WTC11 (cell line): Measurements from ENCODE around the gene SAMMSON. TPM values are rescaled to one million over a fixed set of nuclear protein-coding genes. Genes with fewer than 3 reads are reported as not detected.
A peak's percentile ranks its signal among the peaks of the same experiment; 100 is the strongest.

Experiments used
- ATAC-seq: fragments of 200-7000 bp; cut with Tn5 transposase; 2 replicates; pipeline ENCODE4 v1.10.0; 2021; ENCODE audit warnings: mild to moderate bottlenecking, moderate library complexity
- CTCF ChIA-PET: fragments of 300-600 bp; sonication (Branson Sonifier 250); formaldehyde crosslinking; loops from one replicate; lab custom pipeline; 2021; ENCODE audit warnings: antibody characterized with exemption; lab: Charles Lee
- POLR2A ChIA-PET: fragments of 350-600 bp; sonication (Branson Sonifier 250); formaldehyde crosslinking; loops from one replicate; lab custom pipeline; 2021; ENCODE audit warnings: antibody characterized with exemption; lab: Charles Lee
- DNase-seq: peaks from one replicate; pipeline ENCODE4 v3.0.0; 2021; ENCODE audit warnings: low spot score
- H3K27ac Mint-ChIP-seq: 2 replicates; pipeline ENCODE4 v1.8.0; 2021; ENCODE audit warnings: mixed read lengths
- H3K27me3 Mint-ChIP-seq: 2 replicates; pipeline ENCODE4 v1.8.0; 2021; ENCODE audit warnings: low read depth, mild to moderate bottlenecking, moderate library complexity, mixed read lengths
- H3K36me3 Mint-ChIP-seq: 2 replicates; pipeline ENCODE4 v1.8.0; 2021; ENCODE audit warnings: mixed read lengths
- H3K4me1 Mint-ChIP-seq: 2 replicates; pipeline ENCODE4 v1.8.0; 2022; ENCODE audit warnings: mixed read lengths
- H3K4me3 Mint-ChIP-seq: 2 replicates; pipeline ENCODE4 v1.8.0; 2021; ENCODE audit warnings: mild to moderate bottlenecking, moderate library complexity, mixed read lengths
- H3K9me3 Mint-ChIP-seq: 2 replicates; pipeline ENCODE4 v1.8.0; 2021; ENCODE audit warnings: mixed read lengths
- ARID4B ChIP-seq: sonication (generic); formaldehyde crosslinking; IDR thresholded peaks from 2 replicates; pipeline ENCODE4 v1.8.0; 2023; ENCODE audit warnings: missing genetic modification reagents, mild to moderate bottlenecking, borderline replicate concordance
- CBFB ChIP-seq: sonication (generic); formaldehyde crosslinking; IDR thresholded peaks from 2 replicates; pipeline ENCODE4 v1.8.1; 2022; ENCODE audit warnings: mild to moderate bottlenecking, low read depth, missing genetic modification reagents
- CTCF ChIP-seq: fragments of 200-600 bp; IDR thresholded peaks from 2 replicates; pipeline ENCODE4 v1.8.0; 2022; ENCODE audit warnings: antibody characterized with exemption
- E2F5 ChIP-seq: sonication (generic); formaldehyde crosslinking; IDR thresholded peaks from 2 replicates; pipeline ENCODE4 v1.8.1; 2022; ENCODE audit warnings: mild to moderate bottlenecking, moderate library complexity, missing genetic modification reagents
- EMX1 ChIP-seq: fragments of 250-450 bp; sonication (Bioruptor Pico); IDR thresholded peaks from 2 replicates; pipeline ENCODE4 v1.8.0; 2021; ENCODE audit warnings: mild to moderate bottlenecking
- FOXP4 ChIP-seq: sonication (generic); formaldehyde crosslinking; IDR thresholded peaks from 2 replicates; pipeline ENCODE4 v1.8.0; 2022; ENCODE audit warnings: mild to moderate bottlenecking, missing genetic modification reagents
- IRF2 ChIP-seq: sonication (generic); formaldehyde crosslinking; IDR thresholded peaks from 2 replicates; pipeline ENCODE4 v1.8.0; 2022; ENCODE audit warnings: low read depth, missing genetic modification reagents, borderline replicate concordance
- JUN ChIP-seq: sonication (generic); formaldehyde crosslinking; IDR thresholded peaks from 2 replicates; pipeline ENCODE4 v1.8.0; 2023; ENCODE audit warnings: mild to moderate bottlenecking, missing genetic modification reagents
- MXD4 ChIP-seq: fragments of 250-450 bp; sonication (Bioruptor Pico); IDR thresholded peaks from 2 replicates; pipeline ENCODE4 v1.8.0; 2021; ENCODE audit warnings: mild to moderate bottlenecking, moderate library complexity, borderline replicate concordance
- NFATC4 ChIP-seq: fragments of 250-450 bp; sonication (Bioruptor Pico); IDR thresholded peaks from 2 replicates; pipeline ENCODE4 v1.9.0; 2021; ENCODE audit warnings: mild to moderate bottlenecking
- NR3C1 ChIP-seq: sonication (generic); formaldehyde crosslinking; conservative IDR thresholded peaks from 2 replicates; pipeline ENCODE4 v1.8.1; 2023; ENCODE audit warnings: low read depth, mild to moderate bottlenecking, missing genetic modification reagents
- RELA ChIP-seq: sonication (generic); formaldehyde crosslinking; IDR thresholded peaks from 2 replicates; pipeline ENCODE4 v1.8.1; 2022; ENCODE audit warnings: missing genetic modification reagents, mild to moderate bottlenecking, borderline replicate concordance
- RORB ChIP-seq: fragments of 250-450 bp; sonication (Bioruptor Pico); IDR thresholded peaks from 2 replicates; pipeline ENCODE4 v1.9.0; 2021; ENCODE audit warnings: mild to moderate bottlenecking
- SMAD4 ChIP-seq: sonication (generic); formaldehyde crosslinking; IDR thresholded peaks from 2 replicates; pipeline ENCODE4 v1.8.0; 2022; ENCODE audit warnings: mild to moderate bottlenecking, missing genetic modification reagents
- TP53 ChIP-seq: sonication (generic); formaldehyde crosslinking; IDR thresholded peaks from 2 replicates; pipeline ENCODE4 v1.8.1; 2023; ENCODE audit warnings: mild to moderate bottlenecking, missing genetic modification reagents
- ZNF121 ChIP-seq: sonication (generic); formaldehyde crosslinking; IDR thresholded peaks from 2 replicates; pipeline ENCODE4 v1.8.0; 2023; ENCODE audit warnings: missing genetic modification reagents
- ZNF281 ChIP-seq: sonication (generic); formaldehyde crosslinking; IDR thresholded peaks from 2 replicates; pipeline ENCODE4 v1.8.0; 2023; ENCODE audit warnings: mild to moderate bottlenecking, missing genetic modification reagents
- ZNF396 ChIP-seq: fragments of 250-450 bp; sonication (Bioruptor Pico); IDR thresholded peaks from 2 replicates; pipeline ENCODE4 v1.8.0; 2021; ENCODE audit warnings: mild to moderate bottlenecking, moderate library complexity, borderline replicate concordance
- ZNF416 ChIP-seq: fragments of 250-450 bp; sonication (Bioruptor Pico); IDR thresholded peaks from 2 replicates; pipeline ENCODE4 v1.9.0; 2021; ENCODE audit warnings: mild to moderate bottlenecking, inconsistent platforms
- total RNA-seq: library from RNA; stranded (reverse); gene quantifications from 3 replicates; pipeline ENCODE4 v1.2.3, GENCODE V29; 2021

Gene SAMMSON
- total RNA-seq, 1 experiment from 2014 or later = 0.13 TPM

GRCh38 chr3:70097084-70097483 is 97.6 kb downstream of the SAMMSON start (continued):
- no peak for TF ChIP-seq ARID4B (CRISPR knock-in tag)
- no peak for TF ChIP-seq MXD4 (CRISPR knock-in tag)
- TF ChIP-seq E2F5 = no peak
- TF ChIP-seq CBFB (CRISPR knock-in tag) = no peak
- TF ChIP-seq EMX1 (CRISPR knock-in tag) = no peak

- Mint-ChIP-seq H3K27me3 (no peaks in the 10 kb centered on the region; the same call in 1 of the 2 replicates), H3K27ac (no peak overlapping the region), H3K4me1 (peaks cover 11% of the 10 kb centered on the region), H3K4me3 (no peak overlapping the region), H3K9me3 (no peaks in the 10 kb centered on the region), H3K36me3 (no peaks in the 10 kb centered on the region)
- ChIA-PET CTCF (interaction anchor here (0.5 to 3.3 kb wide), 21 partner anchors 10 to 914 kb away, joined by 3 to 22 read pairs (median 3); partner anchors contain the start of gene MDFIC2), POLR2A (no interaction called here)
- ATAC-seq = peak; percentile 88
- no peak for TF ChIP-seq ZNF416 (CRISPR knock-in tag)
- no peak for TF ChIP-seq ZNF281 (CRISPR knock-in tag)
- TF ChIP-seq CTCF = peak; percentile 64
- peak; percentile 80 for DNase-seq
Measured at GRCh38 chr3:70108072-70108471, 108.5 kb downstream of the SAMMSON start.

- DNase-seq (no peak), ATAC-seq (peak; percentile 41; the same call in 1 of the 2 replicates)
- Mint-ChIP-seq H3K4me3 (no peak overlapping the region), H3K4me1 (peaks cover 8% of the 10 kb centered on the region), H3K9me3 (no peaks in the 10 kb centered on the region), H3K27me3 (no peaks in the 10 kb centered on the region; the same call in 1 of the 2 replicates), H3K27ac (no peak overlapping the region), H3K36me3 (no peaks in the 10 kb centered on the region)
- CTCF ChIA-PET = interaction anchor here (0.7 to 3.3 kb wide), 20 partner anchors 9 to 914 kb away, joined by 3 to 22 read pairs (median 4); partner anchors contain the start of gene MDFIC2
- POLR2A ChIA-PET = no interaction called here
- TF ChIP-seq RORB (CRISPR knock-in tag) (no peak), NR3C1 (CRISPR knock-in tag) (no peak), IRF2 (no peak), RELA (CRISPR knock-in tag) (no peak), ZNF121 (CRISPR knock-in tag) (no peak), ZNF396 (CRISPR knock-in tag) (no peak), FOXP4 (no peak), SMAD4 (CRISPR knock-in tag) (no peak), NFATC4 (no peak), JUN (CRISPR knock-in tag) (no peak), TP53 (CRISPR knock-in tag) (no peak)
Measured at GRCh38 chr3:70108546-70108945, 109.0 kb downstream of the SAMMSON start.
